Smooth muscle cell (in vitro differentiated cells): ENCODE results near the gene POFUT2. TPM values are rescaled to one million over a fixed set of nuclear protein-coding genes. Genes with fewer than 3 reads are reported as not detected.

Source experiments
- DNase-seq: peaks from one replicate; lab custom pipeline; 2025; ENCODE audit not compliant: unreplicated experiment; lab: John Stamatoyannopoulos, UW
- H2AFZ ChIP-seq: fragments of 200-600 bp; sonication (generic); 2 replicates; pipeline ENCODE4 v1.6.0; 2016; ENCODE audit warnings: antibody characterized with exemption, low read depth, mild to moderate bottlenecking
- H3F3A ChIP-seq: fragments of 200-600 bp; sonication (generic); 2 replicates; pipeline ENCODE4 v1.6.0; 2017; ENCODE audit warnings: antibody characterized with exemption, low read depth
- H3K27ac ChIP-seq: fragments of 200-600 bp; sonication (generic); 2 replicates; pipeline ENCODE4 v1.5.1; 2016; ENCODE audit warnings: low read depth, mild to moderate bottlenecking
- H3K27me3 ChIP-seq: fragments of 200-600 bp; sonication (generic); 2 replicates; pipeline ENCODE4 v1.6.1; 2016; ENCODE audit warnings: low read depth, mild to moderate bottlenecking
- H3K36me3 ChIP-seq: fragments of 200-600 bp; sonication (generic); 2 replicates; pipeline ENCODE4 v1.5.1; 2016; ENCODE audit warnings: low read depth
- H3K4me1 ChIP-seq: fragments of 200-600 bp; sonication (generic); 2 replicates; pipeline ENCODE4 v1.5.1; 2016; ENCODE audit warnings: low read depth
- H3K4me2 ChIP-seq: fragments of 200-600 bp; sonication (generic); 2 replicates; pipeline ENCODE4 v1.6.0; 2016; ENCODE audit warnings: mild to moderate bottlenecking
- H3K4me3 ChIP-seq: fragments of 200-600 bp; sonication (generic); 2 replicates; pipeline ENCODE4 v1.5.1; 2016; ENCODE audit warnings: mild to moderate bottlenecking
- H3K79me2 ChIP-seq: fragments of 200-600 bp; sonication (generic); 2 replicates; pipeline ENCODE4 v1.6.0; 2016; ENCODE audit warnings: low read depth, mild to moderate bottlenecking
- H3K9ac ChIP-seq: fragments of 200-600 bp; sonication (generic); 2 replicates; pipeline ENCODE4 v1.6.0; 2016; ENCODE audit warnings: low read depth
- H3K9me3 ChIP-seq: fragments of 200-600 bp; sonication (generic); replicated peaks from 2 replicates; pipeline ENCODE4 v1.5.1; 2016; ENCODE audit warnings: low read depth
- H4K20me1 ChIP-seq: fragments of 200-600 bp; sonication (generic); 2 replicates; pipeline ENCODE4 v1.6.0; 2016; ENCODE audit warnings: low read depth
- WGBS: methylation state at CpG from one replicate; pipeline ENCODE4 v1.1.7; 2016; ENCODE audit warnings: low lambda C conversion rate; 5-methylcytosine and 5-hydroxymethylcytosine counted together
- polyA plus RNA-seq: library from polyadenylated mRNA; unstranded; fragments of >200 nt; fragmentation: Nextera tagmentation; extraction: Ambion mirVana; gene quantifications from 2 replicates; pipeline ENCODE4 v1.2.1, GENCODE V29; 2016
- total RNA-seq: library from RNA; depleted of rRNA; stranded (reverse); fragments of >200 nt; gene quantifications from 2 replicates; pipeline ENCODE4 v1.2.3, GENCODE V29; 2014
- TF ChIP-seq, protein P1 (sequence below): fragments of 200-600 bp; sonication (generic); IDR thresholded peaks from 2 replicates; pipeline ENCODE4 v1.5.1; 2017; ENCODE audit warnings: borderline replicate concordance, mild to moderate bottlenecking, antibody characterized with exemption; ENCODE audit not compliant: insufficient read depth, poor library complexity, severe bottlenecking

POFUT2 gene
- total and polyA plus RNA-seq, 2 experiments from 2014 or later = 32.1 to 70.0 TPM

DNA sequence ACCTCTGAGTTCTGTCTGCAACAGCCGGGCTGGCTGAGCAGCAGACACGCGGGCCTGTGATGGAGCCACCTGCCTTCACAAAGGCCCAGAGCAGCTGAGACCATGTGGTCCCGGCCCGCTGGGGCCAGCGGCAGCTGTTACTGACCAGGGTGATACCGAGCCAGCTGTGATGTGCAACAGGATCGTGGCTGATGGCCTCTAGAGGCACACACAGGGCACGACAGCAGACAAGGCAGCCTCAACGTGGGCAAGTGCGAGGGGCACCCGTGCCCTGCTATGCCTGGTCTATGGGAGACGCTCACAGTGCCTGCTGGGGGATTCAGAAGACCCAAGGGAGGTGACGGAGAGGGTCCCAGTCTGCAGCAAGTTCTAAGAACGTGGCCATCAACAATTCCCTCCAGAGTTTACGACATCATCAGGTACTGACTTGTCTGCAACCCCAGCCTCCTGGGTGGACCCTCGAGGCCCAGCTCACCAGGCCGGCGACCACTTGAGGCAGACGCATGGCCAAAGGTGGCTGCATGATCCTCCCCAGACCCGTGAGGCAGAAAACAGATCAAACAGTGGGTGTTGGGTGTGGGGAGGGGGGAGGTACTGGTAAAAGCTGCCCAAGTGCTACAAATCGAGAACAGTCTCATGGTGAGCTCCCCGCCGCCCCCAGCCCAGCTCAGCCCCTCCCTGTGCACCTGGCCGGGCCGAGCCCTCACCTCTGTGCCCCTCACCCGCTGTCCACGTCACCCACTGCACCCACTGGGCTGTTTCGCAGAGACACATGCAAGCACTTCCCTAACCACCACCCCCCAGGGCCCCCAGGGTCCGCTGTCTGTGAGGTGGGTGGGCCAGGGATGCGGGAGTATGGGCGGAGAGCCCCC is 6.0 kb downstream of the POFUT2 start:
- Histone ChIP-seq H3K36me3 (peaks cover 12% of the 10 kb centered on the region), H3K4me3 (no peak overlapping the region), H3F3A (no peaks in the 10 kb centered on the region), H3K79me2 (peaks cover 78% of the 10 kb centered on the region), H4K20me1 (peaks cover 89% of the 10 kb centered on the region), H3K4me2 (no peak overlapping the region), H2AFZ (no peak overlapping the region), H3K27me3 (no peaks in the 10 kb centered on the region), H3K27ac (no peak overlapping the region), H3K9me3 (no peaks in the 10 kb centered on the region), H3K9ac (no peak overlapping the region), H3K4me1 (peaks cover 7% of the 10 kb centered on the region)
- DNase-seq = no peak
- TF ChIP-seq, protein P1, sequence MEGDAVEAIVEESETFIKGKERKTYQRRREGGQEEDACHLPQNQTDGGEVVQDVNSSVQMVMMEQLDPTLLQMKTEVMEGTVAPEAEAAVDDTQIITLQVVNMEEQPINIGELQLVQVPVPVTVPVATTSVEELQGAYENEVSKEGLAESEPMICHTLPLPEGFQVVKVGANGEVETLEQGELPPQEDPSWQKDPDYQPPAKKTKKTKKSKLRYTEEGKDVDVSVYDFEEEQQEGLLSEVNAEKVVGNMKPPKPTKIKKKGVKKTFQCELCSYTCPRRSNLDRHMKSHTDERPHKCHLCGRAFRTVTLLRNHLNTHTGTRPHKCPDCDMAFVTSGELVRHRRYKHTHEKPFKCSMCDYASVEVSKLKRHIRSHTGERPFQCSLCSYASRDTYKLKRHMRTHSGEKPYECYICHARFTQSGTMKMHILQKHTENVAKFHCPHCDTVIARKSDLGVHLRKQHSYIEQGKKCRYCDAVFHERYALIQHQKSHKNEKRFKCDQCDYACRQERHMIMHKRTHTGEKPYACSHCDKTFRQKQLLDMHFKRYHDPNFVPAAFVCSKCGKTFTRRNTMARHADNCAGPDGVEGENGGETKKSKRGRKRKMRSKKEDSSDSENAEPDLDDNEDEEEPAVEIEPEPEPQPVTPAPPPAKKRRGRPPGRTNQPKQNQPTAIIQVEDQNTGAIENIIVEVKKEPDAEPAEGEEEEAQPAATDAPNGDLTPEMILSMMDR = no peak
- WGBS = 94% methylated on average over 27 of the region's 32 CpGs

DNA sequence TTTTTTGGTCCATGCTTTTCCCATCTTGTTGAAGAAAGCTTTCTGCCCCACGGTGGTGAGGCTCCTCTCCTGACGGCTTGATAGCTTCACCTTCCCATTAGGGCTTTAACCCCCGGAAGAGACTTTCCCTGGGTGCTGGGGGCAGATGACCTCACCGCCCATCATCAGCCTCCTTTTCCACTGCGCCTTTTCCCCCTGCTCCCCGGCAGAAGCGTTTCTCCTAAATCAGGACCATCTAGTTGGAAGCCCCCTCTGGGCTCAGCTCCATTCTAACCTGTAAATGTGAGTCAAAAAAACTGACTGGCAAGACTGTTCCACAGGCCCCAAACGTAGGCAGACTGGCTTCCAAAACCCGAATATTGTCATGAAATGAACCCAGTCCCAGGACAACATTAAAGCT is 6.7 kb downstream of the POFUT2 start:
- Histone ChIP-seq H3K9ac (no peak overlapping the region), H3K27me3 (no peaks in the 10 kb centered on the region), H3K4me3 (no peak overlapping the region), H3K4me2 (no peak overlapping the region), H2AFZ (no peak overlapping the region), H4K20me1 (peaks cover 87% of the 10 kb centered on the region), H3K4me1 (no peaks in the 10 kb centered on the region), H3K79me2 (peaks cover 78% of the 10 kb centered on the region), H3F3A (no peaks in the 10 kb centered on the region), H3K27ac (no peak overlapping the region), H3K36me3 (peaks cover 12% of the 10 kb centered on the region), H3K9me3 (no peaks in the 10 kb centered on the region)
- WGBS = 97% methylated on average over 9 of the region's 9 CpGs
- TF ChIP-seq, protein P1 = no peak
- no peak for DNase-seq

DNA sequence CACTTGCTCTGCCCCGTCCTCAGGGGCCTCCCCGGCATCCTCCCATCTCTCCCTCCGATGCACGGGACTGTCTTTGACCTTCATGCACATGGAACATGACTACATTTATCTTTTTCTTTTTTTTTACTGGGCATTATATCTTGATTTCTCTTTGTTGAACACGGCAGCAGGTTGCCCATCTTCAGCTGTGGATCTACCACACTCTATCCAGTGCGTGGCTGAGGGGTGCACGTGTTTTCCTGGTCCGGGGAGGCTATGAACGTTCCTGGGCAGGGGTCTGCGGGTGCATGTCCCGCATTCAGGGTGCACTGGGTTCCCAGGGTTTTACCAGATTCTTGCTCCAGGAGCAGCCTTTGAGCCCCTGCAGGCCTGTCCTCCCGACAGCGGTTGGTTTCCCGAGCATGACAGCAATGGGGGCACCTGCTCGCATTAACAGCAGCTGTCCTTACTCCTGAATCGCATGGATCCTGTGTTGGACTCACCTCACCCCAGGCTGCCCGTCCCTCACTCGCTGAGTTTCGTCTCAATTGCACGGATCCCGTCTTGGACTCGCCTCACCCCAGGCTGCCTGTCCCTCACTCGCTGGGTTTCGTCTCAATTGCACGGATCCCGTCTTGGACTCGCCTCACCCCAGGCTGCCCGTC is 7.4 kb downstream of the POFUT2 start:
- no peaks in the 10 kb centered on the region for H3K27me3 ChIP-seq
- peaks cover 85% of the 10 kb centered on the region for H4K20me1 ChIP-seq
- H3K4me3 ChIP-seq = no peak overlapping the region
- H3K36me3 ChIP-seq = peaks cover 16% of the 10 kb centered on the region
- DNase-seq = no peak
- no peaks in the 10 kb centered on the region for H3K4me1 ChIP-seq
- 98% methylated on average over 28 of the region's 28 CpGs for WGBS
- H3K79me2 ChIP-seq = peaks cover 78% of the 10 kb centered on the region
- no peak overlapping the region for H3K4me2 ChIP-seq
- H3K9ac ChIP-seq = no peak overlapping the region
- no peak overlapping the region for H3K27ac ChIP-seq
- TF ChIP-seq, protein P1 = no peak
- no peaks in the 10 kb centered on the region for H3F3A ChIP-seq
- H2AFZ ChIP-seq = no peak overlapping the region
- no peaks in the 10 kb centered on the region for H3K9me3 ChIP-seq
